ENCODE measurements around the gene SMPX. TPM values are rescaled to one million over a fixed set of nuclear protein-coding genes. Genes with fewer than 3 reads are reported as not detected.

SMPX gene
- polyA plus RNA-seq, 12 donors: 94.9 to 364 (median 300) TPM; not detected in 1

GRCh38 chrX:21748235-21748634 is 9.7 kb downstream of the SMPX start:
- no peak for DNase-seq

- no peak for DNase-seq
These were observed 10.4 kb downstream of the SMPX start for GRCh38 chrX:21747558-21747957.

GRCh38 chrX:21745756-21746155 is 12.2 kb downstream of the SMPX start:
- no peak for DNase-seq

- no peak for DNase-seq
These were observed 13.2 kb downstream of the SMPX start for GRCh38 chrX:21744721-21745120.

- DNase-seq: no peak
These were observed 13.9 kb downstream of the SMPX start for GRCh38 chrX:21744060-21744459.

- no peak for DNase-seq
These were observed 15.8 kb downstream of the SMPX start for GRCh38 chrX:21741869-21742701.

- no peak for DNase-seq
These were observed 16.6 kb downstream of the SMPX start for GRCh38 chrX:21741364-21741763.

GRCh38 chrX:21740329-21741274 is 17.3 kb downstream of the SMPX start:
- DNase-seq: no peak

- DNase-seq: no peak
These were observed 19.0 kb downstream of the SMPX start for GRCh38 chrX:21738950-21739287.

- DNase-seq: no peak
These were observed 19.5 kb downstream of the SMPX start for GRCh38 chrX:21738210-21738949.

- DNase-seq: no peak
These were observed 22.2 kb downstream of the SMPX start for GRCh38 chrX:21735768-21736127.

GRCh38 chrX:21735038-21735767 is 22.7 kb downstream of the SMPX start:
- no peak for DNase-seq

GRCh38 chrX:21734175-21734574 is 23.7 kb downstream of the SMPX start:
- no peak for DNase-seq

GRCh38 chrX:21733705-21734104 is 24.2 kb downstream of the SMPX start:
- DNase-seq: no peak

- DNase-seq: no peak
These were observed 27.9 kb downstream of the SMPX start for GRCh38 chrX:21730026-21730425.

- no peak for DNase-seq
These were observed 29.5 kb downstream of the SMPX start for GRCh38 chrX:21728276-21728968.

GRCh38 chrX:21725916-21726315 is 32.0 kb downstream of the SMPX start:
- DNase-seq: no peak

GRCh38 chrX:21725496-21725895 is 32.4 kb downstream of the SMPX start:
- DNase-seq: no peak

- no peak for DNase-seq
These were observed 34.1 kb downstream of the SMPX start for GRCh38 chrX:21723814-21724213.

- no peak for DNase-seq
These were observed 34.8 kb downstream of the SMPX start for GRCh38 chrX:21723084-21723483.

GRCh38 chrX:21721195-21721594 is 36.7 kb downstream of the SMPX start:
- DNase-seq: no peak

Data from muscle of arm (tissue), 12 donors.